Fibroblast of villous mesenchyme (primary cell): ENCODE results near the gene SHROOM3. TPM values are rescaled to one million over a fixed set of nuclear protein-coding genes. Genes with fewer than 3 reads are reported as not detected.

Experiments
- DNase-seq: peaks from one replicate; pipeline ENCODE4 v3.0.0-alpha.2; 2010; ENCODE audit warnings: low read depth
- H3K4me3 ChIP-seq: 2 replicates; pipeline ENCODE4 v1.5.1; 2011; ENCODE audit warnings: low read depth, mild to moderate bottlenecking, low read length
- total RNA-seq: library from RNA; depleted of rRNA; stranded (reverse); fragments of >200 nt; gene quantifications from 2 replicates; pipeline ENCODE4 v1.2.3, GENCODE V29; 2012
- TF ChIP-seq, protein P1 (sequence below): IDR thresholded peaks from 2 replicates; pipeline ENCODE4 v1.5.1; 2012; ENCODE audit warnings: low read depth, mild to moderate bottlenecking, low read length; ENCODE audit not compliant: insufficient read depth

The SHROOM3 gene
- total RNA-seq, 1 donor, result 27.6 TPM

GRCh38 chr4:76543378-76543777, 108.3 kb downstream of the SHROOM3 start:
- H3K4me3 ChIP-seq, result no peak overlapping the region
- TF ChIP-seq, protein P1, sequence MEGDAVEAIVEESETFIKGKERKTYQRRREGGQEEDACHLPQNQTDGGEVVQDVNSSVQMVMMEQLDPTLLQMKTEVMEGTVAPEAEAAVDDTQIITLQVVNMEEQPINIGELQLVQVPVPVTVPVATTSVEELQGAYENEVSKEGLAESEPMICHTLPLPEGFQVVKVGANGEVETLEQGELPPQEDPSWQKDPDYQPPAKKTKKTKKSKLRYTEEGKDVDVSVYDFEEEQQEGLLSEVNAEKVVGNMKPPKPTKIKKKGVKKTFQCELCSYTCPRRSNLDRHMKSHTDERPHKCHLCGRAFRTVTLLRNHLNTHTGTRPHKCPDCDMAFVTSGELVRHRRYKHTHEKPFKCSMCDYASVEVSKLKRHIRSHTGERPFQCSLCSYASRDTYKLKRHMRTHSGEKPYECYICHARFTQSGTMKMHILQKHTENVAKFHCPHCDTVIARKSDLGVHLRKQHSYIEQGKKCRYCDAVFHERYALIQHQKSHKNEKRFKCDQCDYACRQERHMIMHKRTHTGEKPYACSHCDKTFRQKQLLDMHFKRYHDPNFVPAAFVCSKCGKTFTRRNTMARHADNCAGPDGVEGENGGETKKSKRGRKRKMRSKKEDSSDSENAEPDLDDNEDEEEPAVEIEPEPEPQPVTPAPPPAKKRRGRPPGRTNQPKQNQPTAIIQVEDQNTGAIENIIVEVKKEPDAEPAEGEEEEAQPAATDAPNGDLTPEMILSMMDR, result no peak
- no peak for DNase-seq

GRCh38 chr4:76544725-76545124, 109.7 kb downstream of the SHROOM3 start:
- DNase-seq, result no peak
- H3K4me3 ChIP-seq, result no peak overlapping the region
- TF ChIP-seq, protein P1, result no peak

DNA sequence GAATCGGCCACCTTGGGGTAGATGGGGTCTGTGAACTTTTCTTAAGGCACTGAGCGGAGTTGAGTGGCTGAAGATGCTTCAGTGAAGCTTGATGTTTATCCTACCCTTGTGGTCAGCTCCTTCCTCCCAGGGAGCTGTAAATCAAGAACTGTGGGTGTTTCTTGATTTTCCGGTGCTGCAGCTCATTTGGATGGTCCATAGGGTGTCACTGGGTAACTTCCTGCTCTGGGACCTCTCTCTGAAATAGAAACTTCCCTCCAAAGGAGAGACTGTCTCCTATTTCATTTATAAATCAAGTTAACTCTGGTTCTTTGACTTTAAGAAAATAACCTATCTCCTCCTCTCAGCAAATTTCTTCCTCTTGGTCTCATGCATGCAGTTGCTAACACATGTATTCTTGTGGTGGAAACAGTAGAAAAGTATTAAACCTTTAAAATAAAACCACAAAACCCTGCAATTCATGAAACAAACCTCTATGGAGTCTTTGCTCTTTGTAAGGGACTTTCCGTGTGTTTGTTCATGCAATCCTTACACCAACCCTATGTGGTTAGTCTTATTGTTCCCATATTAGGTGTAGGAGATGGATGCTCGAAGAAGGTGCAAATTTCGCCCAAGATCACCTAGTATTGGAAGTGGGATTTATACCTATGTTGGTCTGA, 110.3 kb downstream of the SHROOM3 start:
- TF ChIP-seq, protein P1, result no peak
- DNase-seq, result no peak
- no peak overlapping the region for H3K4me3 ChIP-seq

DNA sequence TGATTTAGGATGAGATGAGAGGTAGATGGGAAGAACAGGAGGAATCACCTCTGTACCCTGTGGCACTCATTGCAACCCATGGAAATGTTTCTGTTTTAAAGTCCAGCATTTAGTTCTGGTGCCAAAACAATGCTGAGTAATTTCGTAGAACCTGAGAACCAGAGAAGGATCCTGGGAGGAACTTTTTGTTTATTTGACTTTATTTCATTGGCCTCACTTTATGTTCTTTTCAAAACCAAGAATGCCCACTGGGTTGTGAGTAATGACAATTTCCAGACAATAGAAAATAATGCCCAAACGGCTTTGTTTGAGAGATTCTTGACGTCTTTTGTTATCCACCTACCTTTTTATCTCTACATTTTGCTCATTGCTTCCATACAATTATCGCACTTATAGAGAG, 111.3 kb downstream of the SHROOM3 start:
- DNase-seq, result no peak
- TF ChIP-seq, protein P1, result no peak
- no peak overlapping the region for H3K4me3 ChIP-seq

- TF ChIP-seq, protein P1, result no peak
- peak; percentile 86 for DNase-seq
- H3K4me3 ChIP-seq, result no peak overlapping the region
Observed at GRCh38 chr4:76546759-76547742, 112.0 kb downstream of the SHROOM3 start.

- H3K4me3 ChIP-seq, result no peak overlapping the region
- TF ChIP-seq, protein P1, result no peak
- DNase-seq, result no peak
Observed at GRCh38 chr4:76548704-76549103, 113.7 kb downstream of the SHROOM3 start.
